HG03457 (cell line): ENCODE results near the gene LAMTOR4.
"Not testable (repeated sequence)": the region's sequence is repeated elsewhere in the genome, so short reads cannot be mapped to it uniquely, and the experiment has no call there.

Experiments used
- ATAC-seq: cut with Tn5 transposase; IDR thresholded peaks from one replicate; pipeline ENCODE4 v1.9.1; 2021; ENCODE audit warnings: moderate number of reproducible peaks; ENCODE audit not compliant: unreplicated experiment

LAMTOR4 gene

DNA sequence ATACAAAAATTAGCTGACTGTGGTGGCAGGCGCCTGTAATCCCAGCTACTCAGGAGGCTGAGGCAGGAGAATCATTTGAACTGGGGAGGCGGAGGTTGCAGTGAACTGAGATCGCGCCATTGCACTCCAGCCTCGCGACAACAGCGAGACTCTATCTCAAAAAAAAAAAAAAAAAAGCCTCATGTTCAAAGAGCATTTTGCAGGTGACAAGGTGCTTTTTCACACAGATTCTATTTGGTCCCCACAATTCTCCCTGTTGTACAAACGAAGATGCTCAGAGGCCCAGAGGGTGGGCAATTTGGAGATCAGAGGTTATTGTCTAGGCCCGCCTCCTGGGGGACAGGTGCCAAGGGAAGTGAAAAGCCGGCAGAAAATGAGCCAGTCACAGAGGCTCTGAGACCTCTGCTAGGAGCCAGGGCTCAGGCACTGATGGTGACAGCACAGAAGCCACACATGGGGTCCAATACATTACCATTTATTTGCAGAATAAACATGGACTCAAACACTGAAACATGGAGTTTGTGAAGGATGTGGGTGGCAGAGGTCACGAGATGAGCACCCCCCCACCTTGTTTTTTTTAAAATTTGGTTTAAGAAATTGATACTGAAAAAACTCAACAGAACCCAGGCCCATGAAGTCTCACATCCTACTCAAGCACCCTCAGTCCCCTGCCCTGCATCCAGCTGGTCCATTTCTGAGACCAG is 20.6 kb downstream of the LAMTOR4 start:
- ATAC-seq: no peak

DNA sequence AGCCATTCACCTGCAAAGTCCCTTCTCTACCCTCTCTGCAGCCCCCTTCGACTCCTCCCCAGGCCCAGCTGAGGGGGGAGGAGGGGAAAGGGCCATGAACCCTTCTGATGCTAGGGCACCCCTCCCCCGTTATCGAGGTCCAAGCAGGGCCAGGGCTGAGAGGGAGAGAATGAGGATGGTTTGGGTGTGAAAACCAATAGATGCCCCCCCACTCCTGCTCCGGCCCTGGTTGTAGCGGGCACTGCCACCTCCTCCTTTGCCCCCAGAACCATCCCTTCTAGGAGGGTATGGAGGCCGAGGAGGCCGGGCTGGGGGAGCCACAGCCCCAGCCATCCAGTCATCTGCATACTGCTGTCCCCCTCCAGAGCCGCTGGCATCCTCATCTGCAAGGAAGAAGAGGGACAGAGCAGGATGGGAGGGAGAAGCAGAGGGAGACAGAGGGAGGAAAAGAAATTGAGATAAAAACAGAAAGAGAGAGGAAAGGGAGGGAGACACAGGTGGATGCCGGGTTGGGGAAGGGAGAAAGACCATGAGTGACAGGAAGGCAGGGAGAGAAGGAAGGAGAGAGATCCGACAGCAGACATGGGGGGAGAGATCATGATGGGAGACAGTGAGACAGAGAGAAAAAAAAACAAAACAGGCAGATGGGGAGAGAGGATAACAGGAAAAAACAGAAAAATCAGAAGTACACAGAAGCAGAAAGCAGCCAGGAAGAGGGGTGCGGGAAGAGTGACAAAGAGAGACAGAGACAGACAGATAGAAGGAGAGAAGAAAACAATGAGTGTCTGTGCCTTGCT is 21.6 kb downstream of the LAMTOR4 start:
- ATAC-seq: no peak

DNA sequence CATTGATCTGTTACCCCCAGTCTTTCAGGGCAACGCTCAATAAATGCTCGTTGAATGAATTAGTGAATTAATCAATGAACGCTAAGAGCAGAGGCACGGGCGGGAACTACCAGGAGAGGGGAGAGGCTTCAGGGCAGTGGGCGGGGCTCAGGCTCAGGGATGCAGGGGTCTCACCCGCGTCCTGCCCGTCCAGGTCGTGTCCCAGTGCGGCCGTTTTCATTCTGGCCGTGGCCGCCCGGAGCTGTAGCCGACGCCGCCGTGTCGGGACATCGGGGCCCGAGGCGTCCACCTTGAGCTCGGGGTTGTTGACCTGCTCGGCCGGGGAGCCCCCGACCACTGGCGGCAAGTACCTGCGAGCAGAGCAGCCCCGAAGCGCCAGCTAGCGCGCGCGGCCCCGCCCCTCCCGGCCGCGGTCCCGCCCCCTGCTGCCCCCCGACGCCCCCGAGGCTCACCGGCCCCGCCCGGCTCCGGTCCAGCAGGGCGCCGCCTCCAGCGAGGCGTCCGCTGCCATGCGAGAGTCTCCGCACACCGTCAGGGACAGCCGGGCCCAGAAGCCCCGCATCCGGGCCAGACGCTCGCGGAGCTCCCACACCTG is 22.5 kb downstream of the LAMTOR4 start:
- ATAC-seq: no peak

GRCh38 chr7:100171840-100172239 is 23.1 kb downstream of the LAMTOR4 start:
- no peak for ATAC-seq

GRCh38 chr7:100173806-100174495 is 25.2 kb downstream of the LAMTOR4 start:
- no peak for ATAC-seq

DNA sequence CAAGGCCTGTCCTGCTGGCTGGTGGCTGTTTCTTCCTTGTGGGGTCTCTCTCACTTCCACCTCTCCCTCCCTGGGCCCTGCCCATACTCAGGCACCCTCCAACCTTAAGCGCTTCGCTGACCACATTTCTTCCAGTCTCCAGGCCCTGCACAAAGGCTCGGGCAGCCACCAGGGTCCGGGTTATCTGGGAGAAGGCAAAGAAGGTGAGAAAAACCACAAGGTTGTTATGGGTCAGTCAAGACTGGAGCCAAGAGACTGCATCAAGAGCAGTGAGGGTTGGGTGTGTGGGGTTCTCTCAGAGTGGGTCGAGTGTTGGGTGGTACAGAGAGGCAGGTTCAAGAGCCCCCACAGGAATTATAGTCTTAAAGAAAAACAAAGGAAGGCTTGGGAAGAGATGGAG is 25.9 kb downstream of the LAMTOR4 start:
- no peak for ATAC-seq

GRCh38 chr7:100175296-100175935 is 26.7 kb downstream of the LAMTOR4 start:
- no peak for ATAC-seq

GRCh38 chr7:100176096-100177044 is 27.7 kb downstream of the LAMTOR4 start:
- ATAC-seq: no peak

- peak; percentile 65 for ATAC-seq
These were observed 28.6 kb downstream of the LAMTOR4 start, which contains the start of the genes GPC2 and STAG3 for GRCh38 chr7:100177045-100178001. Gene GPC2 (minus strand): TSS chr7:100177381. CDS start chr7:100177199, 182 bp downstream. Gene STAG3 (plus strand): TSS chr7:100177918. CDS start chr7:100180557, 2,639 bp downstream.

GRCh38 chr7:100180084-100180483 is 31.4 kb downstream of the LAMTOR4 start:
- ATAC-seq: not testable (repeated sequence)

DNA sequence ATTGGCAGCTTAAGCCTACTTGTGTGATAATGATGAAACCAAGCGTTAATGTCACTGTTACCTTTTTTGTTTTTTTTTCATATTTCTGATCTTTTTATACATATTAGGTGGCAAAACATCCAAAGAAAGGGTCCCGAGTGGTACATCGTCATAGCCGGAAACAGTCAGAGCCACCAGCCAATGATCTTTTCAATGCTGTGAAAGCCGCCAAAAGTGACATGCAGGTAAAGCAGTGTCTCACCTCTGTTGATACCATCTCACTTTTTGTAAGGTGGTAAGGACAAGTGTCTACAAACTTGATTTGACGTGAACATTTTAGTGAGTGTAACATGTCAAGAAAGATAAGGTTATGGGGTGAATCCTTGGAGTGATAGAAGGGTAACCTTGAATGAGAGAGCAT is 33.9 kb downstream of the LAMTOR4 start:
- not testable (repeated sequence) for ATAC-seq

DNA sequence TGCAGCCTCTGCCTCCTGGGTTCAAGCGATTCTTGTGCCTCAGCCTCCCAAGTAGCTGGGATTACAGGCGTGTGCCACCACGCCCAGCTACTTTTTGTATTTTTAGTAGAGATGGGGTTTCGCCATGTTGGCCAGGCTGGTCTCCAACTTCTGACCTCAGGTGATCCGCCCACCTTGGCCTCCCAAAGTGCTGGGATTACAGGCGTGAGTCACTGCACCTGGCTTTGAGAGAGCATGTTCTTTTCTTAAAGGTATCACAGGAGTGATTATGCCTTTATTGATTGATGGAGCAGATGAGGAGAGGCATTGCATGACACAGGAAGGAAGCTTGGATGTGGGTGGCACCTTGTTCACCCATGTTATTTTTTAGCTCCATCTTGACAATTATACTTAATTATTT is 34.4 kb downstream of the LAMTOR4 start:
- ATAC-seq: not testable (repeated sequence)

DNA sequence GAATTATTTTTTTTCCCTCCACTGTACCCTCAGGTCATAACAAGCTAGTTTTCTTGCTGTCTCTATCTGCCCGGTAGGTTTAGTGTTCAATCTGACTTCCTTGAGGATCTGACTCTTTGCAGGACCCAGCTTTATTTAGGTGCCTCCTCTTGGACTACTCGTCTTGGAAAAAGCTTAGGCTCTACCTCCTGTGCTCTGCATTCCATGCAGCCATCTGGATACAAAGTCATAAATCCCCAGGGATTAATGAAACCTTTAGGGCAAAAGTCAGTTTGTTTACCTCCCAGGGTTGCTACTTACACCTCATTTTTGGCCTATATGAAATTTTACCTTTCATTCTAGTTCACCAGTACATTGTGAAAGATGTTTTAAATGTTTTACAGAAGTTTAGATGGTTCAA is 37.0 kb downstream of the LAMTOR4 start:
- ATAC-seq: no peak

DNA sequence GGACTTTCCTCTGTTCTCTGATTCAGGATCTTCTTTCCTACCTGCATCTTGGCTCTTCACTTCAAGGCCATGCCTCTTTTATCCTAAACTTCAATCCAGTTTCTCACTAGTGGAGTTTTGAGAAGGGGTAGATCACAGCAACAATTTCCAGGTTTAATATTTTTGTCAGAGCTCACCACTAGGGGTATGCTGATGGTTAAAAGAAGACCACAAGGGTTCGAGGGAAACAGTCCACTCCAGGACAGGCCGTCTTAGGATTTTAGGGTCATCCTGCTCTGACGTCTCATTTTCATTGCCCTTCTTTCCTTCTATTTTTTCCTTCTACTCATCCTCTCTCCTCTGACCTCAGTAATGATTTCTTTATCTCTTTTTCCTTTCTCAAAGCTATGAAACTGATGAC is 40.3 kb downstream of the LAMTOR4 start:
- no peak for ATAC-seq

DNA sequence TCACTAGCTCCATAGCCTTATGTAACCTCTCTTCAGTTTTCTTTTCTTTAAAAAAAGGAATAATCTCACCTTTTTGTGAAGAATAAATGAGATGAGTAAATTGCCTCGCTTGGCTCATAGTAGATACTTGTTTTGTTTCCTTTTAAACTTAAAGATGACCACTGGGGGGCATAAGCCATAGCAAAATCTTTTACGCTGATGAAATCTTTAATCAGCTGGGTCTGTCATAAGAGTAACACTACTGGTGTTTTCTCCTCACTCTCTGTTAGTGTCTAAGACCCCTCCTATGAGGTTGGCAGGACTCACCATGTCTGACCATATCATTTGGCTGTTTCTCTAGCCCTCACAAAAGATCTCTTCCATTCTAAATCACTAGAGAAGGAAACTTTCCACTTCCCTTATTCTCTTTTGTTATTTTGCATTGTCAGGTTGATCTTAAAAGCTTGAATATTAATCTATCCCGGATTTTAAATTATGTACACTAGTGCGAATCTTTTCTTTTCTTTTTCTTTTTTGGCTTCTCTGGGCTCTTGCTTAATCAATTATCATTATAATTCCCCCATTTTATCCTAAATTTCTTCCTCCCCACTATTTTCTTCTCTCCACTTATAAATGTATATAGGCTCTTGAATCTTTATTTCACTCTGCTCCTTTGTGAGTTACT is 41.5 kb downstream of the LAMTOR4 start:
- ATAC-seq: no peak

DNA sequence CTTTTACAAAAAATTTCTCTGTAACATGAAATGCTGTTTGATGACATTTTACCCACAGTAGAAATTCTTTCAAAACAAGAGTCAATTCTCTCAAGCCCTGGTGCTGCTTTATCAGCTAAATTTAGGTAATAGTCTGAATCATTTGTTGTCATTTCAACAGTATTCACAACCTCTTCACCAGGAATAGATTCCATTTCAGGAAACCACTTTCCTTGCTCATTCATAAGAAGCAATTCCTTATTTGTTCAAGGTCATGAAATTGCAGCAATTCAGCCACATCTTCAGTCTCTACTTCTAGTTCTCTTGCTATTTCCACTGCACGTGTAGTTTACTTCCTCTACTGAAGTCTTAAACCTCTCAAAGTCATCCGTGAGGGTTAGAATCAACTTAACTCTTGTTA is 43.1 kb downstream of the LAMTOR4 start:
- no peak for ATAC-seq

DNA sequence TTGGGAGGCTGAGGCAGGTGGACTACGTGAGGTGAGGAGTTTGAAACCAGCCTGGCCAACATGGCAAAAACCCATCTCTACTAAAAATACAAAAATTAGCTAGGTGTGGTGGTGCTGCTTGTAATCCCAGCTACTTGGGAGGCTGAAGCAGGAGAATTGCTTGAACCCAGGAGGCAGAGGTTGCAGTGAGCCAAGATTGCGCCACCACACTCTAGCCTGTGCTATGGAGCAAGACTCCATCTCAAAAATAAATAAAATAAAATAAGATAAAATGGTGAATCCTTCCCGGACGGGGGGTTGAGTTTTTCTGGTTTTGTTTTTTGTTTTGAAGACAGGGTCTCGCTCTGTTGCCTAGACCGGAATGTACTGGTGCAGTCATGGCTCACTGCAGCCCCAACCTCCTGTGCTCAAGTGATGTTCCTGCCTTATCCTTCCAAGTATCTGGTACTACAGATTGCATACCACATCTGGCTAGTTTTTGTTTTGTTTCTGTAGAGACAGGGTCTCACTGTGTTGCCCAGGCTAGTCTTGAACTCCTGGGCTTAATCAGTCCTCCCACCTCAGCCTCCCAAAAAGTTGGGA is 43.7 kb downstream of the LAMTOR4 start:
- not testable (repeated sequence) for ATAC-seq

DNA sequence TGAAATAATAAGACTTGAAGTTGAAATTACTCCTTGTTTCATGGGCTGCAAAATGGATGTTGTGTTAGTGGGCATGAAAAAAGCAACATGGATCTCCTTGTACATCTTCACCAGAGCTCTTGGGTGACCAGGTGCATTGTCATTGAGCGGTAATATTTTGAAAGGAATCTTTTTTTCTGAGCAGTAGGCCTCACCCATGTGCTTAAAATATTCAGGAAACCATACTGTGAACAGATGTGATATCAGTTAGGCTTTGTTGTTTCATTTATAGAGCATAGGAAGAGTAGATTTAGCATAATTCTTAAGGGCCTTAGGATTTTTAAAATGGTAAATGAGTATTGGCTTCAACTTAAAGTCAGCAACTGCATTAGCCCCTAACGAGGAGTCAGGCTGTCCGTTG is 44.3 kb downstream of the LAMTOR4 start:
- no peak for ATAC-seq
